ENCODE data around the gene ZSCAN5B. TPM values are rescaled to one million over a fixed set of nuclear protein-coding genes. Genes with fewer than 3 reads are reported as not detected.
"Not testable (repeated sequence)": the region's sequence is repeated elsewhere in the genome, so short reads cannot be mapped to it uniquely, and the experiment has no call there.

ZSCAN5B gene
- polyA plus RNA-seq, 1 experiment = not detected

DNA sequence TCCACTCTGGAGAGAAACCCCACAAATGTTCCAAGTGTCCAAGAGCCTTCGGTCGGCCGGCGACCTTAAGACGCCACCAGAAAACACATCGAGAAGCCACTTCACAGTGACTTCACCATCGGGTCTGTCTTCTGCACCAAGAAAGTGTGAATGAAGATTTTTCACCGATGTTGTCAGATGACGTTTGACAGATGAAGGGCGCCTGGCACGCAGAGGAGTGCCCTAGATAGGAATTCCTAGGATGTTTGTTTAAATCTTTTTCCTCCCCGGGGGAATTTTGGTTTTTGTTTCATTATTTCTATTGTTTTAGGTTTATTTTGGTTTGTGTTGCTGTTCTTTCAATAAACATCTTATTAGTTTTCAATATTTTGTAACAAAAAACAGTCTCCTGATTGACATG lies 11.5 kb upstream of the ZSCAN5B start:
- Histone ChIP-seq H3K27ac (ENCODE audit: low read depth, low read length) (no peak overlapping the region), H3K4me3 (ENCODE audit: low read depth, low read length) (no peak overlapping the region), H3K27me3 (ENCODE audit: control insufficient read depth, insufficient read depth, low read length) (no peaks in the 10 kb centered on the region), H3K9me3 (ENCODE audit: control insufficient read depth, insufficient read depth, low read length) (peaks cover 3% of the 10 kb centered on the region; the same call in 1 of the 2 replicates)
- DNase-seq (ENCODE audit: low read depth, low spot score) = no peak
- ChIA-PET POLR2A (no interaction called here), CTCF (no interaction called here)
- TF ChIP-seq, protein P1, sequence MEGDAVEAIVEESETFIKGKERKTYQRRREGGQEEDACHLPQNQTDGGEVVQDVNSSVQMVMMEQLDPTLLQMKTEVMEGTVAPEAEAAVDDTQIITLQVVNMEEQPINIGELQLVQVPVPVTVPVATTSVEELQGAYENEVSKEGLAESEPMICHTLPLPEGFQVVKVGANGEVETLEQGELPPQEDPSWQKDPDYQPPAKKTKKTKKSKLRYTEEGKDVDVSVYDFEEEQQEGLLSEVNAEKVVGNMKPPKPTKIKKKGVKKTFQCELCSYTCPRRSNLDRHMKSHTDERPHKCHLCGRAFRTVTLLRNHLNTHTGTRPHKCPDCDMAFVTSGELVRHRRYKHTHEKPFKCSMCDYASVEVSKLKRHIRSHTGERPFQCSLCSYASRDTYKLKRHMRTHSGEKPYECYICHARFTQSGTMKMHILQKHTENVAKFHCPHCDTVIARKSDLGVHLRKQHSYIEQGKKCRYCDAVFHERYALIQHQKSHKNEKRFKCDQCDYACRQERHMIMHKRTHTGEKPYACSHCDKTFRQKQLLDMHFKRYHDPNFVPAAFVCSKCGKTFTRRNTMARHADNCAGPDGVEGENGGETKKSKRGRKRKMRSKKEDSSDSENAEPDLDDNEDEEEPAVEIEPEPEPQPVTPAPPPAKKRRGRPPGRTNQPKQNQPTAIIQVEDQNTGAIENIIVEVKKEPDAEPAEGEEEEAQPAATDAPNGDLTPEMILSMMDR (IDR thresholded peaks at IDR 0.05; ENCODE audit: low read depth, low read length) = no peak

DNA sequence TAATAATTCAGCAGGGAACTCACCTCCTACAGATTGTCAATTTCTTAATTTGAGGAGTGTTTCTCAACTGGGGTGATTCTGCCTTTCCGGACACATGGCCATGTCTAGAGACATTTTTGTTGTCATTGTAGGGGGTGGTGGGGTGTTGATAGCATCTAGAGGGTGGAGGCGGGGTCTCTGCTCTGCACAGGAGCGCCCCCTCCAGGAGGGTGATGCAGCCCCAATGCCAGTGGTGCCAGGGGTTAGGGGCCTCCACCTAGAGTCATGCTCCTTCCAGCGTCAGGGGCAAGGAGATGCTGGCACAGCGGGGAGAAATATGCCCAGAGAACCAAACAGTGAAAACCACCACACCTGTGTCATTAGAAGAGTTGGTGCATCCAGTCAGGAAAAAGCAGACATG lies 10.0 kb upstream of the ZSCAN5B start:
- H3K27me3 ChIP-seq (ENCODE audit: control insufficient read depth, insufficient read depth, low read length); POLR2A ChIA-PET; DNase-seq (ENCODE audit: low read depth, low spot score); H3K27ac ChIP-seq (ENCODE audit: low read depth, low read length); H3K4me3 ChIP-seq (ENCODE audit: low read depth, low read length); H3K9me3 ChIP-seq (ENCODE audit: control insufficient read depth, insufficient read depth, low read length); CTCF ChIA-PET: not testable (repeated sequence)

DNA sequence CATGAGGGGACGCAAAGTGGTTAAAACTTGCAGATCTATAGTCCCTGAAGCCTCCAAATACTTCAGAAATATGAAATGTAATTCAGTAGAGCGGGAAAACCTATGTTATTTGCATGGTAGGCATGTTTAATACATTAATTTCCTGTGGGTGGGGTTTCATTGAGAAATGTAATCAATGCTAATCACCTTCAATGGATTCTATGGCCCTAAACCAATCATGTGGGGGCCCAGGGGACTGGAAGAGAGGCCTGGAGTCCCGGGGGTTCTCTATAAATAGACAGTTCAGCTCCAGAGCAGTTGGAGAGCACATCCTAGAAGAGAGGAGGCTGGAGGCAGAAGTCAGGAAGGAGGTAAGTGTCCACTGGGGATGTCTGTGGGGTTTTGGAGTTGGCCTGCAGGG lies 4.4 kb upstream of the ZSCAN5B start, which contains the start of gene ZSCAN5C:
TSS of gene ZSCAN5C (plus strand) at position 301 of the 400 bp plus-strand sequence. CDS start 3,641 bp downstream, outside the sequence.
- TF ChIP-seq, protein P1 (IDR thresholded peaks at IDR 0.05; ENCODE audit: low read depth, low read length) = no peak
- CTCF ChIA-PET = no interaction called here
- POLR2A ChIA-PET = no interaction called here
- Histone ChIP-seq H3K9me3 (ENCODE audit: control insufficient read depth, insufficient read depth, low read length) (peaks cover 8% of the 10 kb centered on the region), H3K27me3 (ENCODE audit: control insufficient read depth, insufficient read depth, low read length) (no peaks in the 10 kb centered on the region), H3K4me3 (ENCODE audit: low read depth, low read length) (no peak within 1 kb of the TSS), H3K27ac (ENCODE audit: low read depth, low read length) (no peak within 1 kb of the TSS)
- DNase-seq (ENCODE audit: low read depth, low spot score) = no peak

DNA sequence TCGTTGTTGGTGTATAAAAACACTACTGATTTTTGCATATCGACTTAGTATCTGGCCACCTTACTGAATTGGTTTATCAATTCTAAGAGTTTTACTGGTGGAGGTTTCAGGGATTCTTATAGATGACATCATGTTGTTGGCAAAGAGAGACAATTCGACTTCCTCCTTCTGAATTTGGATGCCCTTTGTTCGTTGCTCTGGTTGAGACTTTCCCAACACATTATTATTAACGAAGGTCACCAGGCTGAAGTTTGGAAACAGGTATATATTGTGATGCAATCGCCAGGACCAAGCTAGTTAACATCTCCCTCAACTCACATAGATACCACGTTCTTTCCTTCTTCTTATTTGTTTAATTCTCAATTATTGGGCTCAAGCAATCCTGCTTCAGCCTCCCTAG lies 2.1 kb upstream of the ZSCAN5B start:
- H3K9me3 ChIP-seq (ENCODE audit: control insufficient read depth, insufficient read depth, low read length) = peaks cover 19% of the 10 kb centered on the region
- POLR2A ChIA-PET = no interaction called here
- TF ChIP-seq, protein P1 (IDR thresholded peaks at IDR 0.05; ENCODE audit: low read depth, low read length) = no peak
- DNase-seq (ENCODE audit: low read depth, low spot score) = no peak
- no peak overlapping the region for H3K4me3 ChIP-seq (ENCODE audit: low read depth, low read length)
- H3K27me3 ChIP-seq (ENCODE audit: control insufficient read depth, insufficient read depth, low read length) = no peaks in the 10 kb centered on the region
- no peak overlapping the region for H3K27ac ChIP-seq (ENCODE audit: low read depth, low read length)
- CTCF ChIA-PET = no interaction called here

DNA sequence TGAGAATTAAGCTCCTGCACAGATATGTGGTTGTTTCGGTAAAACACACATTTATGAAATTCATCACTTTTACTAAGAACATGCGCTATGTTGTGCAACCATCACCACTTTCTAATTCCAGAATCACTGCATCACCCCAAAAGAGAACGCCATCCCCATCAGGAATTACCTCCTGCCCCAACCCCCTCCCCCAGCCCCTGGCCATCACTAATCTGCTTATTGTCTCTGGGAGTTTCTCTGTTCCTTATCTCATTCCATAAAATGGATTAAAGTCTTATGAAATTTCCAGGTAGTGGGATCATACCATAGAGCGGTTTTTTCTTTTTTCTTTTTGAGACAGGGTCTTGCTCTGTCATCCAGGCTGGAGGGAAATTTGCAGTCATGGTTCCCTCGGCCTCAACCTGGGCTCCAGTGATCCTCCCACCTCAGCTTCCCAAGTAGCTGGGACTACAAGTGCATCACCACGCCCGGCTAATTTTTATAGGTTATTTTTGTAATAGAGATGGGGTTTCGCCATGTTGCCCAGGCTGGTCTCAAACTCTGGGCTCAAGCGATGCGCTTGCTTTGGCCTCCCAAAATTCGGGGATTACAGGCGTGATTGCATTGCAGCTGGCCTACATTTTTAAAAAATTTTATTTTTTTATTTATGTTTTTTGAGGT lies 3.5 kb downstream of the ZSCAN5B start:
- POLR2A ChIA-PET = interaction anchor here (0.7 kb wide), 1 partner anchor 51 kb away, joined by 3 read pairs; no protein-coding TSS in a partner anchor
- Histone ChIP-seq H3K4me3 (ENCODE audit: low read depth, low read length) (no peak overlapping the region), H3K9me3 (ENCODE audit: control insufficient read depth, insufficient read depth, low read length) (peaks cover 23% of the 10 kb centered on the region), H3K27ac (ENCODE audit: low read depth, low read length) (no peak overlapping the region), H3K27me3 (ENCODE audit: control insufficient read depth, insufficient read depth, low read length) (no peaks in the 10 kb centered on the region)
- no peak for DNase-seq (ENCODE audit: low read depth, low spot score)
- CTCF ChIA-PET = interaction anchor here (0.7 kb wide), 1 partner anchor 128 kb away, joined by 3 read pairs; no protein-coding TSS in a partner anchor
- TF ChIP-seq, protein P1 (IDR thresholded peaks at IDR 0.05; ENCODE audit: low read depth, low read length) = no peak
